ENCODE data around the gene SLC2A11. TPM values are rescaled to one million over a fixed set of nuclear protein-coding genes. Genes with fewer than 3 reads are reported as not detected.
A peak's percentile ranks its signal among the peaks of the same experiment; 100 is the strongest.
"Not testable (repeated sequence)": the region's sequence is repeated elsewhere in the genome, so short reads cannot be mapped to it uniquely, and the experiment has no call there.

Gene SLC2A11
- total RNA-seq, 4 donors from 2014 or later: 6.9 to 28.9 (median 13.4) TPM

GRCh38 chr22:23899042-23899745 lies 41.5 kb downstream of the SLC2A11 start:
- H3K27me3 ChIP-seq: no peaks in the 10 kb centered on the region
- DNase-seq (ENCODE audit: low spot score in 2 of 2): no peak
- H3K27ac ChIP-seq: peak overlapping the region in 1 of 4 donors; percentile 22
- WGBS, 2 donors: 58 to 59% methylated on average over 6 of the region's 6 CpGs
- peaks cover 0 to 19% (median 0%) of the 10 kb centered on the region in 3 donors for H3K36me3 ChIP-seq
- peaks cover 0 to 30% (median 9%) of the 10 kb centered on the region in 4 donors for H3K4me1 ChIP-seq
- no peak for TF ChIP-seq EP300 (IDR thresholded peaks at IDR 0.05)
- no peak for TF ChIP-seq CTCF (IDR thresholded peaks at IDR 0.05)
- TF ChIP-seq POLR2A (IDR thresholded peaks at IDR 0.05): no peak
- H3K4me3 ChIP-seq: no peak overlapping the region
- H3K9me3 ChIP-seq: no peaks in the 10 kb centered on the region

GRCh38 chr22:23900227-23900626 lies 42.6 kb downstream of the SLC2A11 start:
- DNase-seq (ENCODE audit: low spot score in 2 of 2); H3K4me3 ChIP-seq; H3K9me3 ChIP-seq; H3K27ac ChIP-seq; H3K27me3 ChIP-seq: not testable (repeated sequence)
- peaks cover 0 to 25% (median 6%) of the 10 kb centered on the region in 4 donors for H3K4me1 ChIP-seq
- H3K36me3 ChIP-seq: peaks cover 0 to 19% (median 0%) of the 10 kb centered on the region in 3 donors
- 92 to 96% methylated on average over 4 of the region's 4 CpGs for WGBS, 2 donors

GRCh38 chr22:23901600-23901999 lies 43.9 kb downstream of the SLC2A11 start:
- TF ChIP-seq POLR2A (IDR thresholded peaks at IDR 0.05) (no peak), EP300 (IDR thresholded peaks at IDR 0.05) (no peak), CTCF (IDR thresholded peaks at IDR 0.05) (no peak)

GRCh38 chr22:23903328-23903971 lies 45.8 kb downstream of the SLC2A11 start:
- 92 to 93% methylated on average over 8 of the region's 8 CpGs for WGBS, 2 donors
- H3K4me3 ChIP-seq: no peak overlapping the region
- no peaks in the 10 kb centered on the region for H3K9me3 ChIP-seq
- DNase-seq (ENCODE audit: low spot score in 2 of 2): no peak
- H3K4me1 ChIP-seq: peaks cover 0 to 5% (median 0%) of the 10 kb centered on the region in 4 donors
- no peak overlapping the region for H3K27ac ChIP-seq
- no peaks in the 10 kb centered on the region for H3K27me3 ChIP-seq
- no peak for TF ChIP-seq POLR2A (IDR thresholded peaks at IDR 0.05)
- TF ChIP-seq CTCF (IDR thresholded peaks at IDR 0.05): no peak
- no peak for TF ChIP-seq EP300 (IDR thresholded peaks at IDR 0.05)
- H3K36me3 ChIP-seq: no peaks in the 10 kb centered on the region

More at GRCh38 chr22:23901600-23901999, 43.9 kb downstream of the SLC2A11 start:
- Histone ChIP-seq H3K4me1 (peaks cover 0 to 11% (median 0%) of the 10 kb centered on the region in 4 donors), H3K27ac (no peak overlapping the region), H3K36me3 (peaks cover 0 to 13% (median 0%) of the 10 kb centered on the region in 3 donors), H3K9me3 (no peaks in the 10 kb centered on the region), H3K27me3 (no peaks in the 10 kb centered on the region), H3K4me3 (no peak overlapping the region)
- 93 to 96% methylated on average over 4 of the region's 4 CpGs for WGBS, 2 donors
- DNase-seq (ENCODE audit: low spot score in 2 of 2): no peak

GRCh38 chr22:23904573-23905254 lies 47.0 kb downstream of the SLC2A11 start:
- H3K9me3 ChIP-seq: no peaks in the 10 kb centered on the region
- TF ChIP-seq POLR2A (IDR thresholded peaks at IDR 0.05): no peak
- DNase-seq (ENCODE audit: low spot score in 2 of 2): no peak
- H3K27ac ChIP-seq: no peak overlapping the region
- H3K4me3 ChIP-seq: no peak overlapping the region
- peaks cover 0 to 7% (median 0%) of the 10 kb centered on the region in 4 donors for H3K4me1 ChIP-seq
- H3K27me3 ChIP-seq: no peaks in the 10 kb centered on the region
- no peaks in the 10 kb centered on the region for H3K36me3 ChIP-seq
- WGBS, 2 donors: 87 to 88% methylated on average over 5 of the region's 5 CpGs

- WGBS, 2 donors: 88 to 96% methylated on average over 4 of the region's 4 CpGs
- peaks cover 0 to 6% (median 0%) of the 10 kb centered on the region in 4 donors for H3K4me1 ChIP-seq
- no peak overlapping the region for H3K27ac ChIP-seq
- TF ChIP-seq CTCF (IDR thresholded peaks at IDR 0.05) (no peak), EP300 (IDR thresholded peaks at IDR 0.05) (no peak), POLR2A (IDR thresholded peaks at IDR 0.05) (no peak)
- DNase-seq (ENCODE audit: low spot score in 2 of 2): no peak
- H3K9me3 ChIP-seq: no peaks in the 10 kb centered on the region
- H3K27me3 ChIP-seq: no peaks in the 10 kb centered on the region
- H3K36me3 ChIP-seq: no peaks in the 10 kb centered on the region
- H3K4me3 ChIP-seq: no peak overlapping the region
Measured at GRCh38 chr22:23906641-23907040, 49.0 kb downstream of the SLC2A11 start.

- WGBS, 2 donors: 36 to 47% methylated on average over 6 to 10 of the region's 10 CpGs
Measured at GRCh38 chr22:23907423-23907822, 49.7 kb downstream of the SLC2A11 start.

More at GRCh38 chr22:23907423-23907822, 49.7 kb downstream of the SLC2A11 start:
- not testable (repeated sequence) for H3K27me3 ChIP-seq; H3K27ac ChIP-seq; H3K4me3 ChIP-seq; H3K4me1 ChIP-seq; H3K36me3 ChIP-seq; DNase-seq (ENCODE audit: low spot score in 2 of 2); H3K9me3 ChIP-seq
